CD8-positive, alpha-beta memory T cell (primary cell): ENCODE results near the gene RPAP3. TPM values are rescaled to one million over a fixed set of nuclear protein-coding genes. Genes with fewer than 3 reads are reported as not detected.

Experiments used
- CTCF ChIA-PET: fragments of 350-600 bp; sonication (Branson Sonifier 250); formaldehyde crosslinking; loops from one replicate; lab custom pipeline; 2021; ENCODE audit warnings: antibody characterized with exemption; lab: Charles Lee
- POLR2A ChIA-PET: fragments of 350-600 bp; sonication (Branson Sonifier 250); formaldehyde crosslinking; loops from one replicate; lab custom pipeline; 2021; ENCODE audit warnings: antibody characterized with exemption; lab: Charles Lee
- DNase-seq, 5 donors: peaks; one replicate each; pipeline versions ENCODE4 v3.0.0 to v3.0.0-alpha.2; 2020 to 2022; ENCODE audit warnings: mixed read lengths in 1 of 5
- H3K27ac ChIP-seq: one replicate; pipeline ENCODE4 v1.7.0; 2013; ENCODE audit warnings: low read depth, mild to moderate bottlenecking, low read length, moderate library complexity
- H3K27me3 ChIP-seq: 2 replicates; pipeline ENCODE4 v1.7.0; 2013; ENCODE audit warnings: low read length, mild to moderate bottlenecking; ENCODE audit not compliant: insufficient read depth, poor library complexity, severe bottlenecking
- H3K36me3 ChIP-seq: 2 replicates; pipeline ENCODE4 v1.7.0; 2013; ENCODE audit warnings: mild to moderate bottlenecking, low read length, moderate library complexity; ENCODE audit not compliant: insufficient read depth
- H3K4me1 ChIP-seq: 2 replicates; pipeline ENCODE4 v1.7.0; 2013; ENCODE audit warnings: mild to moderate bottlenecking, low read length, moderate library complexity; ENCODE audit not compliant: insufficient read depth
- H3K4me3 ChIP-seq: 2 replicates; pipeline ENCODE4 v1.7.0; 2013; ENCODE audit warnings: mild to moderate bottlenecking, low read length
- H3K9me3 ChIP-seq: 2 replicates; pipeline ENCODE4 v1.7.0; 2013; ENCODE audit warnings: mild to moderate bottlenecking, low read length
- H3K27ac Mint-ChIP-seq, 8 donors: one replicate each; pipeline ENCODE4 v1.8.0; 2020 to 2021; ENCODE audit warnings: mixed read lengths in 8 of 8, mild to moderate bottlenecking in 6 of 8, inconsistent platforms in 3 of 8, moderate library complexity in 3 of 8
- H3K27me3 Mint-ChIP-seq, 2 donors: one replicate each; pipeline ENCODE4 v1.8.0; 2020 to 2021; ENCODE audit warnings: mixed read lengths in 2 of 2, mild to moderate bottlenecking in 1 of 2, moderate library complexity in 1 of 2
- H3K36me3 Mint-ChIP-seq, 3 donors: one replicate each; pipeline ENCODE4 v1.8.0; 2020 to 2021; ENCODE audit warnings: mixed read lengths in 3 of 3, inconsistent platforms in 1 of 3, mild to moderate bottlenecking in 1 of 3
- H3K4me1 Mint-ChIP-seq, 3 donors: one replicate each; pipeline ENCODE4 v1.8.0; 2020 to 2021; ENCODE audit warnings: mixed read lengths in 3 of 3, inconsistent platforms in 1 of 3, mild to moderate bottlenecking in 1 of 3
- H3K4me3 Mint-ChIP-seq, 7 donors: one replicate each; pipeline ENCODE4 v1.8.0; 2020 to 2021; ENCODE audit warnings: mixed read lengths in 7 of 7, mild to moderate bottlenecking in 6 of 7, moderate library complexity in 4 of 7, inconsistent platforms in 2 of 7
- H3K9me3 Mint-ChIP-seq, 5 donors: one replicate each; pipeline ENCODE4 v1.8.0; 2020 to 2022; ENCODE audit warnings: mixed read lengths in 5 of 5, mild to moderate bottlenecking in 3 of 5, moderate library complexity in 2 of 5, inconsistent platforms in 1 of 5
- polyA plus RNA-seq: library from polyadenylated mRNA; unstranded; fragments of 300-500 nt; fragmentation: Illumina TruSeq; gene quantifications from one replicate; pipeline ENCODE4 v1.2.3, GENCODE V29; 2021
- total RNA-seq, 2 experiments: library from RNA; stranded (reverse); gene quantifications; one replicate each; pipeline ENCODE4 v1.2.3, GENCODE V29; 2021

Gene RPAP3, protein sequence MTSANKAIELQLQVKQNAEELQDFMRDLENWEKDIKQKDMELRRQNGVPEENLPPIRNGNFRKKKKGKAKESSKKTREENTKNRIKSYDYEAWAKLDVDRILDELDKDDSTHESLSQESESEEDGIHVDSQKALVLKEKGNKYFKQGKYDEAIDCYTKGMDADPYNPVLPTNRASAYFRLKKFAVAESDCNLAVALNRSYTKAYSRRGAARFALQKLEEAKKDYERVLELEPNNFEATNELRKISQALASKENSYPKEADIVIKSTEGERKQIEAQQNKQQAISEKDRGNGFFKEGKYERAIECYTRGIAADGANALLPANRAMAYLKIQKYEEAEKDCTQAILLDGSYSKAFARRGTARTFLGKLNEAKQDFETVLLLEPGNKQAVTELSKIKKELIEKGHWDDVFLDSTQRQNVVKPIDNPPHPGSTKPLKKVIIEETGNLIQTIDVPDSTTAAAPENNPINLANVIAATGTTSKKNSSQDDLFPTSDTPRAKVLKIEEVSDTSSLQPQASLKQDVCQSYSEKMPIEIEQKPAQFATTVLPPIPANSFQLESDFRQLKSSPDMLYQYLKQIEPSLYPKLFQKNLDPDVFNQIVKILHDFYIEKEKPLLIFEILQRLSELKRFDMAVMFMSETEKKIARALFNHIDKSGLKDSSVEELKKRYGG
- total RNA-seq (10 to 100 TPM; 54.0 to 58.1 TPM), polyA plus RNA-seq (35.3 TPM)

DNA sequence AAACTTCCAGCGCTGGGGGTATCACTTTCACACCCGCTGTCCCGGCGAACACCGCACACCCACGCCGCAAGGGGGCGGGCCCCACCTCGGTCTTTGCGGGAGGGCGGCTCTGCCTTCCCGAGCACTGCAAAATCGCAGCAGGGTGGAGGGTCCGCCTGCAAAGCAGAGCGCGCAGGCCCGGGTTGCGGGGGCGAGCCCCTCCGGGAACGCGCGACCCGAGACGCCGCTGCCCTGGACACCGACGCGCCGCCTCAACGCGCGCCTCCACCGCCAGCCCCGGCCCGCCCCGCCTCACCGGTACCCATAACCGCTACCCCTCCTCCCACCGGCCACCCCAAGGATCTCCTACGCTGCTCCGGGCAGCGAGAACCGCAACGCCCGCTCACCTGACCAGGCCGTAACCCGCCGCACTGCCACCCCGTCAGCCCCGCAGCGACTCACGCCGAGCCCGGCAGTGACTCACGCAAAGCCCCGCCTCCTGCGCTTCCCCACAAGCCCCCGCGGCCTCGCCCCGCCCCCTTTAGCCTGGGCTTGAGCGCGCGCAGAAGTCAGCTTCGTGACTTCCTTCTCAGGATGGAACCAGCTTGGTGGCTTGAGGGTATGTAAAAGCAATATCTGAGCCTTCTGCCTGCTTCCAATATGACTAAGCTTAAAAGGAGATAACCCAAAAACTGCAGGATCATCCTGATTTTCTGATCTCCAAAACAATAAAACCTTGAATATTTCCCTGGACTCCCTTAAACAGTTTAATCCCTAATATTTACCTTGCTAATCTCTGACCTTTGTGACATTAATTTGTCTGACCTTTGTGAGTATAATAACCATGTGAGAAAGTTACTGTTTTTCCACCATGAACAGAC, at the start of gene RPAP3:
Gene RPAP3 (minus strand): TSS at position 465 of the 860 bp plus-strand sequence. CDS start 3,190 bp downstream, outside the sequence.
- no peaks in the 10 kb centered on the region for H3K9me3 Mint-ChIP-seq
- H3K27ac ChIP-seq: peak within 1 kb of the TSS; percentile 79
- ChIA-PET CTCF (interaction anchor here (0.6 to 5.8 kb wide), 12 partner anchors 9 to 133 kb away, joined by 3 to 34 read pairs (median 4); partner anchors contain the start of genes RAPGEF3 and SLC48A1), POLR2A (interaction anchor here (0.6 to 1.5 kb wide), 5 partner anchors 61 to 114 kb away, joined by 3 to 6 read pairs (median 4); partner anchors contain the start of gene SLC48A1)
- H3K4me3 Mint-ChIP-seq: peak within 1 kb of the TSS; percentile 90 to 99 (median 98)
- no peaks in the 10 kb centered on the region for H3K27me3 Mint-ChIP-seq
- peaks cover 39 to 73% (median 61%) of the 10 kb centered on the region in 3 donors for H3K4me1 Mint-ChIP-seq
- peak; percentile 91 to 97 (median 95) for DNase-seq
- H3K4me1 ChIP-seq: peaks cover 40% of the 10 kb centered on the region
- H3K36me3 ChIP-seq: peaks cover 2% of the 10 kb centered on the region
- peak within 1 kb of the TSS; percentile 90 to 100 (median 94) for H3K27ac Mint-ChIP-seq
- H3K36me3 Mint-ChIP-seq: peaks cover 0 to 22% (median 3%) of the 10 kb centered on the region in 3 donors
- peak within 1 kb of the TSS; percentile 83 for H3K4me3 ChIP-seq
- no peaks in the 10 kb centered on the region for H3K27me3 ChIP-seq
- no peaks in the 10 kb centered on the region for H3K9me3 ChIP-seq

DNA sequence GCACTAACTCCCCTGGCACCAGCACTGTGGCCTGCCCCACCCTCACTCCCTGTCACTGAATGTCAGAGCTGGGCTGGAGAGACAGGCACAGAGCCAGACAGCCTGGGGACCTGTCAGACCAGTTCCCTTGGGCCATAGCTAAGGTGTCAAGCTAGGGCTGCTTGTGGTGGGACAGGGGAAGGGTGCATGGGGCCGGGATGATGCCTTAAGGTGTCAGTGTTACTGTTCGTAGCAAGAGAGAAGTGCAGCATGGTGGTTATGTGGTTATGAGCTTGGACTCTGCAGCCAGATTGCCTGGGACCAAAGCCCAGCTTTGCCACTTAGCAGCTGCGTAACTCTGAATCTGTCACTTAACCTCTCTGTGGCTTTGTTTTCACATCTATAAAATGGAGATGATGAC, 49.1 kb upstream of the RPAP3 start:
- peaks cover 11 to 31% (median 15%) of the 10 kb centered on the region in 3 donors for H3K4me1 Mint-ChIP-seq
- DNase-seq: no peak
- no peaks in the 10 kb centered on the region for H3K9me3 ChIP-seq
- peak overlapping the region in 2 of 7 donors; percentile 35 to 49 for H3K4me3 Mint-ChIP-seq
- CTCF ChIA-PET: interaction anchor here (1.4 to 10.6 kb wide), 7 partner anchors 8 to 81 kb away, joined by 3 to 156 read pairs (median 5); partner anchors contain the start of gene SLC48A1
- no peaks in the 10 kb centered on the region for H3K36me3 Mint-ChIP-seq
- peak overlapping the region in 5 of 8 donors; percentile 5 to 48 (median 19) for H3K27ac Mint-ChIP-seq
- H3K36me3 ChIP-seq: no peaks in the 10 kb centered on the region
- H3K9me3 Mint-ChIP-seq: no peaks in the 10 kb centered on the region
- H3K4me1 ChIP-seq: peaks cover 9% of the 10 kb centered on the region
- H3K4me3 ChIP-seq: no peak overlapping the region
- H3K27me3 Mint-ChIP-seq: peaks cover 0 to 1% of the 10 kb centered on the region in 2 donors
- no peak overlapping the region for H3K27ac ChIP-seq
- no peaks in the 10 kb centered on the region for H3K27me3 ChIP-seq
- POLR2A ChIA-PET: no interaction called here

DNA sequence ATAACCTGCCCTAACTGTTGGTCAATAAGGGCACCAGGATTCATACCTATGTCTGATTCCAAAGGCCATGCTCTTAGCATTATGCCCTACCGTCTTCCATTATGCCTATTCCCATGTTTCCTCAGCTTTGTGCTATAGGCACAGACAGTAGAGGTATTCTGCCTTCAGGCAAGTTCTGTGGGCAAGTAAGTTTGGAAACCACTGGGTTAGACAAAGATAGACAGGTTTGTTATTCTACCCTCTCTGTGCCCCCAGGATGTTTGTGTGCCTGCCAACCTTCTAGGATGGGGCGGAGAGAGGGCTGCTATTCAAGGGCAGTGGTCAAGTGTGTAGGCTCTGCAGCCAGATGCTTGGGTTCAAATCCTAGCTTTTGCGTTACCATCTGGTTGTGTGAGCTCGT, 48.3 kb upstream of the RPAP3 start:
- no peak for DNase-seq
- no peaks in the 10 kb centered on the region for H3K9me3 Mint-ChIP-seq
- no peak overlapping the region for H3K4me3 Mint-ChIP-seq
- peaks cover 11 to 31% (median 15%) of the 10 kb centered on the region in 3 donors for H3K4me1 Mint-ChIP-seq
- H3K9me3 ChIP-seq: no peaks in the 10 kb centered on the region
- POLR2A ChIA-PET: no interaction called here
- no peaks in the 10 kb centered on the region for H3K27me3 ChIP-seq
- peak overlapping the region in 2 of 8 donors; percentile 16 to 46 for H3K27ac Mint-ChIP-seq
- H3K27me3 Mint-ChIP-seq: peaks cover 1 to 2% of the 10 kb centered on the region in 2 donors
- no peak overlapping the region for H3K27ac ChIP-seq
- CTCF ChIA-PET: interaction anchor here (1.4 to 10.6 kb wide), 4 partner anchors 9 to 39 kb away, joined by 3 to 156 read pairs (median 41); no protein-coding TSS in a partner anchor
- H3K4me1 ChIP-seq: peaks cover 1% of the 10 kb centered on the region
- no peaks in the 10 kb centered on the region for H3K36me3 ChIP-seq
- no peaks in the 10 kb centered on the region for H3K36me3 Mint-ChIP-seq
- H3K4me3 ChIP-seq: no peak overlapping the region

DNA sequence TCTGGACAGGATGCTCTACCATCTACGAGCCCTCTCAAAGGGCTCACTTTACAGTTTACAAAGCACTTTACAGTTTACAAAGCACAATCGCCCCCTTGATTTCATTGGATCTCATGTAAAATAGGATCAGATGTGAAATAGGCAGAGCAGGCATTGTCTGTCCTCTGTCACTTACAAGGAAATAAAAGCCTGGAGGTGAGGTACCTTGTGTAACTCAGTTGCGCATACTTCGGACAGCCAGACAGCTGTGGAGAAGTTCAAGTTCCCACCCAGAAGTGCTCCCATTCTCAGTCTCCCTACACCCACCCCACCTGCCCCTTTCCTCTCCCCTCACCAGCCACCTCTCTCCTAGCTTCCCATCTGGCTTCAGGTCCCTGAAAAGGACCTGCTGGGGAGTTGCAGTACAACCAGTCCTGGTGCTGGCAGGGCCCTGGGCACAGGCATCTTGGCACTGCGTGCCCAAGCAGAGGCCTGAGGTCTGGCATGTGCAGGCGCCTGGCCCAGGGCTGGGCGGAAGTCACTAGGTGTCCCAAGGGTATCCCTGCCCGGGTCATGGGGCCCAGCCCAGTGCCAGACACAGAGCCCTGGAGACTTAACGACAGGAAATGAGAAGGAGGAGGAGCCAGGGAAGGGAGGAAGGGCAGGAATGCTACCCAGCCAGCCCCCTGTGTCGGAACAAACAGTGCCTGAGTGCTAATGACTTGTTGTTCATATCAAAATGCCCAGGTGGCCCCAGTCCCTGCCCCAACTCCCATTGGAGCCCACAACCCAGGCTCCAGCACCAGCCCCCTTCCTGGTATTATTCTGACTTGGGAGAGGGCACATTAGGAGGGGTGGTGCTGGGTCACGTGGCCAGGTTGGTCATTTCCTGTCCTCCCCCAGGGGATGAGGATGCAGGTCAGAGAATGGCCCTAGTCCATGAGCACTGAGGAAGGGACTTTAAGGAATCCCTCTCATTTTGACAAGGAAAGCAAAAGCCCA, 47.5 kb upstream of the RPAP3 start:
- ChIA-PET CTCF (interaction anchor here (1.8 to 10.6 kb wide), 4 partner anchors 9 to 14 kb away, joined by 4 to 156 read pairs (median 43); no protein-coding TSS in a partner anchor), POLR2A (no interaction called here)
- H3K4me1 ChIP-seq: no peaks in the 10 kb centered on the region
- H3K27ac ChIP-seq: no peak overlapping the region
- Mint-ChIP-seq H3K36me3 (no peaks in the 10 kb centered on the region), H3K9me3 (no peaks in the 10 kb centered on the region), H3K27me3 (peaks cover 3 to 5% of the 10 kb centered on the region in 2 donors), H3K4me3 (no peak overlapping the region), H3K4me1 (peaks cover 11 to 29% (median 15%) of the 10 kb centered on the region in 3 donors), H3K27ac (peak overlapping the region in 1 of 8 donors; percentile 52)
- no peaks in the 10 kb centered on the region for H3K9me3 ChIP-seq
- H3K4me3 ChIP-seq: no peak overlapping the region
- no peak for DNase-seq
- H3K27me3 ChIP-seq: no peaks in the 10 kb centered on the region
- H3K36me3 ChIP-seq: no peaks in the 10 kb centered on the region

DNA sequence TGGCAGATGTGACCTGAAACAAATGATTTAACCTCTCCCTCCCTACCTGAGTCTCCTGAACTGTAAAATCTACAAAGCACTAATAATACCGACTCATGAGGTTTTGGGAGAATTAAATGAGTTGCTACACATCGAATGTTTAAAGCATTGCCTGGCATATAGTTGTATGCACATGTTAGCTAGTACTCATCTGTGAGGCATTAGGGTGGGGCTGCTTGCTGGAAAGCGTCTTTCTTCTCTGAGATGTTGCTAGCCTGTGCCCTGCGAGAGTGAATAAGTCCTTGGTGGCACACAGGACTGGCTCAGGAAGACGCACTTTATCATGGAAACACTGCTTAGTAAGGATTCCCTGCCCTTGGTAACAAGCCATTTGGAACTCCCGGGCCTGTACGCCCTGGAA, 46.7 kb upstream of the RPAP3 start:
- peaks cover 2% of the 10 kb centered on the region for H3K27me3 ChIP-seq
- H3K4me3 ChIP-seq: no peak overlapping the region
- Mint-ChIP-seq H3K36me3 (no peaks in the 10 kb centered on the region), H3K9me3 (no peaks in the 10 kb centered on the region), H3K27ac (peak overlapping the region in 1 of 8 donors; percentile 52), H3K4me3 (no peak overlapping the region), H3K27me3 (peaks cover 3 to 5% of the 10 kb centered on the region in 2 donors), H3K4me1 (peaks cover 11 to 22% (median 15%) of the 10 kb centered on the region in 3 donors)
- H3K9me3 ChIP-seq: no peaks in the 10 kb centered on the region
- H3K27ac ChIP-seq: no peak overlapping the region
- ChIA-PET POLR2A (no interaction called here), CTCF (interaction anchor here (1.8 kb wide), 1 partner anchor 10 kb away, joined by 8 read pairs; no protein-coding TSS in a partner anchor)
- H3K4me1 ChIP-seq: no peaks in the 10 kb centered on the region
- H3K36me3 ChIP-seq: no peaks in the 10 kb centered on the region
- DNase-seq: no peak

DNA sequence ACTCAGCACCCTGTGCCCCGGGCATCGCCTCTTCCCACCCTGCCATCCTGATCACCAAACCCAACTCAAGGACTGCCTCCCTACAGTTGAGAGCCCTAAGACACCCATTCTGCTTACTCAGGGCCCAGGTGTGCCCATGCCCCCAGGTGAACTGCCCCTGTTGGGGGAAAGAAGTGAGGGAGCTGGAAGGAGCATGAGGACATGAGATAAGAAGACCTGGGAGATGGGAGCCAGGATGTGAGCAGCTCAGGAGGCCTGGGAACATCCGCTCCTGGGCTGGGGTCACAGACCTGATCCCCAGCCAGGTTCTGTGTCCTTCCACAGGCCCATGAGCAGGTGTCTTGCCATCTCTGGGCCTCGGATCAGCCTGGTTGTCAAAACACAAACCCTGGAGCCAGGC, 46.3 kb upstream of the RPAP3 start:
- H3K9me3 Mint-ChIP-seq: no peaks in the 10 kb centered on the region
- ChIA-PET POLR2A (no interaction called here), CTCF (interaction anchor here (1.1 to 1.8 kb wide), 2 partner anchors 10 to 15 kb away, joined by 3 to 8 read pairs; no protein-coding TSS in a partner anchor)
- Histone ChIP-seq H3K4me1 (no peaks in the 10 kb centered on the region), H3K27me3 (peaks cover 2% of the 10 kb centered on the region), H3K27ac (no peak overlapping the region), H3K36me3 (no peaks in the 10 kb centered on the region), H3K9me3 (no peaks in the 10 kb centered on the region), H3K4me3 (no peak overlapping the region)
- DNase-seq: no peak
- H3K4me1 Mint-ChIP-seq: peaks cover 11 to 18% (median 15%) of the 10 kb centered on the region in 3 donors
- H3K27ac Mint-ChIP-seq: peak overlapping the region in 1 of 8 donors; percentile 55
- H3K4me3 Mint-ChIP-seq: no peak overlapping the region
- peaks cover 5 to 6% of the 10 kb centered on the region in 2 donors for H3K27me3 Mint-ChIP-seq
- H3K36me3 Mint-ChIP-seq: no peaks in the 10 kb centered on the region
